Thoracic aorta (tissue), 2 donors: ENCODE measurements around the gene SFXN3. TPM values are rescaled to one million over a fixed set of nuclear protein-coding genes. Genes with fewer than 3 reads are reported as not detected.

Experiments used
- ATAC-seq: fragments of 150-250 bp; one replicate; pipeline ENCODE4 v1.8.0; 2017; ENCODE audit warnings: low read depth; ENCODE audit not compliant: insufficient number of reproducible peaks, low FRiP score
- DNase-seq: peaks from one replicate; pipeline ENCODE4 v3.0.0-alpha.2; 2020; ENCODE audit warnings: low spot score
- H3K27ac ChIP-seq, 2 donors: fragments of 200-600 bp; sonication (generic); 1 replicate in 1 of 2; 2 replicates in 1 of 2; pipeline ENCODE4 v1.5.1; 2016; ENCODE audit warnings: mild to moderate bottlenecking in 2 of 2, moderate library complexity in 2 of 2
- H3K27me3 ChIP-seq: fragments of 200-600 bp; sonication (generic); replicated peaks from 2 replicates; pipeline ENCODE4 v1.6.0; 2016; ENCODE audit warnings: mild to moderate bottlenecking; ENCODE audit not compliant: insufficient read depth
- H3K36me3 ChIP-seq: fragments of 200-600 bp; sonication (generic); one replicate; pipeline ENCODE4 v1.5.1; 2016
- H3K4me1 ChIP-seq, 2 donors: fragments of 200-600 bp; sonication (generic); 1 replicate in 1 of 2; 2 replicates in 1 of 2; pipeline versions ENCODE4 v1.5.1 to v1.6.0; 2016; ENCODE audit warnings: low read depth in 2 of 2, mild to moderate bottlenecking in 1 of 2; ENCODE audit not compliant: control insufficient read depth in 1 of 2
- H3K4me3 ChIP-seq: fragments of 200-600 bp; sonication (generic); 2 replicates; pipeline ENCODE4 v1.5.1; 2016; ENCODE audit warnings: mild to moderate bottlenecking
- H3K9me3 ChIP-seq: fragments of 200-600 bp; sonication (generic); 2 replicates; pipeline ENCODE4 v1.5.1; 2016
- CTCF ChIP-seq: fragments of 200-600 bp; sonication (generic); IDR thresholded peaks from one replicate; pipeline ENCODE4 v1.5.1; 2019; ENCODE audit warnings: antibody characterized with exemption
- total RNA-seq, 2 donors: library from RNA; depleted of rRNA; stranded (reverse); fragments of >200 nt; gene quantifications; one replicate each; pipeline versions ENCODE4 v1.1.0 to v1.2.3, GENCODE V29; 2016

The SFXN3 gene
- total RNA-seq, 2 donors from 2014 or later = 136 to 206 TPM

- ATAC-seq = no peak
- no peak for TF ChIP-seq CTCF
- no peak overlapping the region for H3K4me3 ChIP-seq
- H3K4me1 ChIP-seq = no peaks in the 10 kb centered on the region
- DNase-seq = no peak
- no peaks in the 10 kb centered on the region for H3K36me3 ChIP-seq
- H3K27me3 ChIP-seq = peaks cover 7% of the 10 kb centered on the region
- no peak overlapping the region for H3K27ac ChIP-seq
- no peaks in the 10 kb centered on the region for H3K9me3 ChIP-seq
Observed at GRCh38 chr10:101072923-101073322, 41.9 kb downstream of the SFXN3 start.

GRCh38 chr10:101073631-101074030 lies 42.6 kb downstream of the SFXN3 start:
- H3K27me3 ChIP-seq = peaks cover 7% of the 10 kb centered on the region
- TF ChIP-seq CTCF = no peak
- ATAC-seq = no peak
- H3K4me1 ChIP-seq = no peaks in the 10 kb centered on the region
- H3K27ac ChIP-seq = no peak overlapping the region
- H3K9me3 ChIP-seq = no peaks in the 10 kb centered on the region
- H3K36me3 ChIP-seq = no peaks in the 10 kb centered on the region
- DNase-seq = no peak
- H3K4me3 ChIP-seq = no peak overlapping the region

GRCh38 chr10:101075775-101076174 lies 44.7 kb downstream of the SFXN3 start:
- DNase-seq (no peak), ATAC-seq (no peak)
- H3K4me3 ChIP-seq = no peak overlapping the region
- no peaks in the 10 kb centered on the region for H3K36me3 ChIP-seq
- no peak for TF ChIP-seq CTCF
- H3K27me3 ChIP-seq = peaks cover 7% of the 10 kb centered on the region
- no peaks in the 10 kb centered on the region for H3K4me1 ChIP-seq
- H3K27ac ChIP-seq = no peak overlapping the region
- no peaks in the 10 kb centered on the region for H3K9me3 ChIP-seq

- Histone ChIP-seq H3K27me3 (peaks cover 4% of the 10 kb centered on the region), H3K27ac (no peak overlapping the region), H3K4me1 (no peaks in the 10 kb centered on the region), H3K4me3 (no peak overlapping the region), H3K9me3 (no peaks in the 10 kb centered on the region), H3K36me3 (no peaks in the 10 kb centered on the region)
- DNase-seq (no peak), ATAC-seq (no peak)
- TF ChIP-seq CTCF = no peak
Observed at GRCh38 chr10:101076630-101077029, 45.6 kb downstream of the SFXN3 start.

- no peaks in the 10 kb centered on the region for H3K4me1 ChIP-seq
- H3K27ac ChIP-seq = no peak overlapping the region
- H3K4me3 ChIP-seq = no peak overlapping the region
- no peaks in the 10 kb centered on the region for H3K36me3 ChIP-seq
- no peaks in the 10 kb centered on the region for H3K9me3 ChIP-seq
- H3K27me3 ChIP-seq = peaks cover 3% of the 10 kb centered on the region
- no peak for TF ChIP-seq CTCF
- no peak for ATAC-seq
- DNase-seq = no peak
Observed at GRCh38 chr10:101079874-101080273, 48.8 kb downstream of the SFXN3 start.
